HEK293T (cell line): Measurements from ENCODE around the gene NKAIN2.

ENCODE experiments used
- CTCF ChIA-PET: fragments of 350-600 bp; formaldehyde crosslinking; extraction: SDS; loops from one replicate; lab custom pipeline; 2021; ENCODE audit warnings: antibody characterized with exemption, inconsistent platforms; lab: Yijun Ruan, JAX
- POLR2A ChIA-PET: fragments of 350-600 bp; formaldehyde crosslinking; extraction: SDS; loops from one replicate; lab custom pipeline; 2020; ENCODE audit warnings: antibody characterized with exemption, inconsistent platforms; lab: Yijun Ruan, JAX
- DNase-seq: peaks from one replicate; pipeline ENCODE4 v3.0.0; 2012; ENCODE audit warnings: mixed read lengths; ENCODE audit errors: extremely low spot score
- ARNT ChIP-seq: fragments of 450-650 bp; IDR thresholded peaks from 2 replicates; pipeline ENCODE4 v1.6.1; 2017; ENCODE audit warnings: mild to moderate bottlenecking
- BHLHE40 ChIP-seq: fragments of 450-650 bp; IDR thresholded peaks from 2 replicates; pipeline ENCODE4 v1.6.1; 2016; ENCODE audit warnings: mild to moderate bottlenecking, moderate library complexity, borderline replicate concordance
- CTBP1 ChIP-seq: fragments of 450-650 bp; IDR thresholded peaks from 2 replicates; pipeline ENCODE4 v1.6.1; 2016; ENCODE audit warnings: borderline replicate concordance
- ELF4 ChIP-seq: fragments of 450-650 bp; IDR thresholded peaks from 2 replicates; pipeline ENCODE4 v1.6.1; 2017; ENCODE audit warnings: antibody characterized with exemption
- FOXA1 ChIP-seq: fragments of 450-650 bp; IDR thresholded peaks from 2 replicates; pipeline ENCODE4 v1.6.1; 2016; ENCODE audit warnings: mild to moderate bottlenecking
- FOXK2 ChIP-seq: fragments of 450-650 bp; IDR thresholded peaks from 2 replicates; pipeline ENCODE4 v1.6.1; 2016; ENCODE audit warnings: mild to moderate bottlenecking
- FOXM1 ChIP-seq: fragments of 450-650 bp; IDR thresholded peaks from 2 replicates; pipeline ENCODE4 v1.6.1; 2017; ENCODE audit warnings: mild to moderate bottlenecking, borderline replicate concordance
- HDGF ChIP-seq: fragments of 450-650 bp; IDR thresholded peaks from 2 replicates; pipeline ENCODE4 v1.6.1; 2017; ENCODE audit warnings: antibody characterized with exemption, borderline replicate concordance
- L3MBTL2 ChIP-seq: fragments of 450-650 bp; conservative IDR thresholded peaks from 2 replicates; pipeline ENCODE4 v1.6.1; 2016; ENCODE audit warnings: mild to moderate bottlenecking
- LEF1 ChIP-seq: fragments of 450-650 bp; IDR thresholded peaks from 2 replicates; pipeline ENCODE4 v1.6.1; 2017; ENCODE audit warnings: mild to moderate bottlenecking, borderline replicate concordance
- NFRKB ChIP-seq: fragments of 450-650 bp; IDR thresholded peaks from 2 replicates; pipeline ENCODE4 v1.6.1; 2016; ENCODE audit warnings: mild to moderate bottlenecking, moderate library complexity
- PKNOX1 ChIP-seq: fragments of 450-650 bp; IDR thresholded peaks from 2 replicates; pipeline ENCODE4 v1.6.1; 2016
- SP1 ChIP-seq: fragments of 450-650 bp; IDR thresholded peaks from 2 replicates; pipeline ENCODE4 v1.6.1; 2017
- SUZ12 ChIP-seq: fragments of 450-650 bp; IDR thresholded peaks from 2 replicates; pipeline ENCODE4 v1.6.1; 2016; ENCODE audit warnings: mild to moderate bottlenecking
- TARDBP ChIP-seq: fragments of 450-650 bp; IDR thresholded peaks from 2 replicates; pipeline ENCODE4 v1.6.1; 2016
- ZNF384 ChIP-seq: fragments of 450-650 bp; IDR thresholded peaks from 2 replicates; pipeline ENCODE4 v1.6.1; 2016

The NKAIN2 gene

GRCh38 chr6:123898665-123899064 is 95.0 kb downstream of the NKAIN2 start:
- TF ChIP-seq L3MBTL2 (no peak), SP1 (no peak)
- ChIA-PET CTCF (no interaction called here), POLR2A (no interaction called here)
- no peak for DNase-seq

GRCh38 chr6:123899745-123900144 is 96.1 kb downstream of the NKAIN2 start:
- POLR2A ChIA-PET: no interaction called here
- TF ChIP-seq L3MBTL2 (no peak), FOXA1 (no peak), BHLHE40 (no peak), TARDBP (no peak), FOXM1 (no peak), HDGF (no peak)
- CTCF ChIA-PET: no interaction called here
- DNase-seq: no peak

DNA sequence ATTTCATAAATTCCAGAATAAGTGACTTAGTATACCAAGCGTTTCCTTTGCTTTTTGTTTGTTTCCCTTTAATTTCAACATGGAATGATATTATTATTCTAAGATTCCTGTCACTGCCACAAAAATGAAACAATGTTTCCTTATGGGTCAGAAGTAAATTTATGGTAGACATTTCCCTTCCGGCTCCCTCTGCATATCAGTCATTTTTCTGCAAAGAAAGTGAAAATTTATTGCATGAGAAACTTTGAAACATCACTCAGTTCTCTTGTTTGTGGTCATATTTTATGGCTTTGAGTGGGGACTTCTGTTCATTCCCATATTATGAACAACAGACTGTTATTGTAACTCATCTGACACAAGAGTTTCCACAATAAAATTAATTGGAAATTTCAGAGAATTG is 97.8 kb downstream of the NKAIN2 start:
- TF ChIP-seq NFRKB: no peak
- TF ChIP-seq SP1: no peak
- no peak for TF ChIP-seq ZNF384
- no peak for TF ChIP-seq L3MBTL2
- TF ChIP-seq LEF1: no peak
- TF ChIP-seq SUZ12: no peak
- no peak for TF ChIP-seq CTBP1
- TF ChIP-seq FOXK2: no peak
- TF ChIP-seq FOXM1: no peak
- no peak for TF ChIP-seq ARNT
- TF ChIP-seq BHLHE40: no peak
- CTCF ChIA-PET: interaction anchor here (0.7 kb wide), 1 partner anchor 9 kb away, joined by 3 read pairs; no protein-coding TSS in a partner anchor
- POLR2A ChIA-PET: no interaction called here
- DNase-seq: no peak

DNA sequence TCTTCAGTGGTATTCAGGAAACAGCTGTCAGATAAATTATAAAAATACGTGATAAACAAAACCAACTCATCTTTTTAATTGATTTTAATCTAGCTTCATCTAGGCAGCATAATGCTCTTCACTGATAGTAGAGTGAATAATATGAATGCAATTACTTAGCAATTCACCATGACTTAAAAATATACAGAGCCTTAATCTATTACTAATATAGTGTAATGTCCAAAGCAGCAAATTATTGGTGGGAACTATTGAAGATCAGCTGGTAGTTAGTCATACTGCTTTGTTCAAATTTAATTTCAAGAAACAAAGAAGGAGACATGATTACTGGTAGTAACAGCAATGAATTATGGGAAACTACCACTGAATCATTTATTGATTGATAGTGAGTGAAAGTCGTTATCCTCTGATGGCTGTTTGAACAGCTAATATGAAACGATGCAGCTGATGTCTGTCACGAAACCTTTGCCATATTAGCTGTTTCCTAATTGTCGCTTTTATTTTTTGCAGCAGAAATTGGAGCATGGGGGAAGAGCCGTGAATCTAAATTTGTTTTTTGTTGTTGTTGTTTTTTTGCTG is 99.2 kb downstream of the NKAIN2 start:
- ChIA-PET CTCF (no interaction called here), POLR2A (no interaction called here)
- TF ChIP-seq CTBP1 (no peak), L3MBTL2 (no peak), FOXM1 (no peak), PKNOX1 (no peak), ELF4 (no peak), FOXA1 (no peak), ZNF384 (no peak), SP1 (no peak), TARDBP (no peak), NFRKB (no peak), ARNT (no peak), FOXK2 (no peak), SUZ12 (no peak), BHLHE40 (no peak), HDGF (no peak)
- DNase-seq: no peak

GRCh38 chr6:123904228-123904627 is 100.6 kb downstream of the NKAIN2 start:
- no peak for TF ChIP-seq FOXK2
- TF ChIP-seq NFRKB: no peak
- no peak for TF ChIP-seq ARNT
- no peak for TF ChIP-seq FOXM1
- no peak for TF ChIP-seq CTBP1
- TF ChIP-seq TARDBP: no peak
- no peak for TF ChIP-seq FOXA1
- no peak for TF ChIP-seq LEF1
- TF ChIP-seq HDGF: no peak
- TF ChIP-seq ZNF384: no peak
- TF ChIP-seq L3MBTL2: no peak
- no peak for TF ChIP-seq SUZ12
- TF ChIP-seq SP1: no peak
- TF ChIP-seq BHLHE40: no peak
- no peak for TF ChIP-seq PKNOX1
- ChIA-PET CTCF (no interaction called here), POLR2A (no interaction called here)
- DNase-seq: no peak

GRCh38 chr6:123908797-123909196 is 105.1 kb downstream of the NKAIN2 start:
- POLR2A ChIA-PET: no interaction called here
- TF ChIP-seq ELF4 (no peak), FOXK2 (no peak), CTBP1 (no peak), FOXA1 (no peak), BHLHE40 (no peak), ZNF384 (no peak), HDGF (no peak), LEF1 (no peak), SUZ12 (no peak), PKNOX1 (no peak), L3MBTL2 (no peak), NFRKB (no peak), ARNT (no peak), FOXM1 (no peak), SP1 (no peak), TARDBP (no peak)
- CTCF ChIA-PET: no interaction called here
- DNase-seq: no peak
